Loucy (cell line): ENCODE data around the gene SRPRB.
A peak's percentile ranks its signal among the peaks of the same experiment; 100 is the strongest.

Experiments
- H2AFZ ChIP-seq: fragments of 200-600 bp; sonication (generic); 2 replicates; pipeline ENCODE4 v1.6.0; 2016; ENCODE audit warnings: antibody characterized with exemption, mild to moderate bottlenecking, low read length, moderate library complexity
- H3F3A ChIP-seq: fragments of 200-600 bp; 2 replicates; pipeline ENCODE4 v1.6.0; 2016; ENCODE audit warnings: antibody characterized with exemption, low read depth, mild to moderate bottlenecking
- H3K27me3 ChIP-seq: fragments of 200-600 bp; sonication (generic); 2 replicates; pipeline ENCODE4 v1.6.1; 2014; ENCODE audit warnings: low read length, mild to moderate bottlenecking; ENCODE audit not compliant: insufficient read depth, poor library complexity, severe bottlenecking
- H3K36me3 ChIP-seq: fragments of 200-600 bp; sonication (generic); 2 replicates; pipeline ENCODE4 v1.6.1; 2016; ENCODE audit warnings: low read length; ENCODE audit not compliant: insufficient read depth
- H3K4me1 ChIP-seq: fragments of 200-600 bp; sonication (generic); 2 replicates; pipeline ENCODE4 v1.5.1; 2014; ENCODE audit warnings: low read length, mild to moderate bottlenecking; ENCODE audit not compliant: insufficient read depth, poor library complexity, severe bottlenecking
- H3K4me2 ChIP-seq: fragments of 200-600 bp; sonication (generic); 2 replicates; pipeline ENCODE4 v1.6.0; 2014; ENCODE audit warnings: antibody characterized with exemption, low read length, low read depth, mild to moderate bottlenecking; ENCODE audit not compliant: poor library complexity, severe bottlenecking
- H3K4me3 ChIP-seq: fragments of 200-600 bp; sonication (generic); 2 replicates; pipeline ENCODE4 v1.5.1; 2014; ENCODE audit warnings: low read length, mild to moderate bottlenecking, mixed read lengths; ENCODE audit not compliant: poor library complexity, severe bottlenecking
- H3K79me2 ChIP-seq: fragments of 200-600 bp; sonication (generic); 2 replicates; pipeline ENCODE4 v1.6.1; 2014; ENCODE audit warnings: low read length; ENCODE audit not compliant: insufficient read depth
- H3K9ac ChIP-seq: fragments of 200-600 bp; sonication (generic); 2 replicates; pipeline ENCODE4 v1.6.0; 2014; ENCODE audit warnings: mild to moderate bottlenecking, low read depth, low read length, moderate library complexity; ENCODE audit not compliant: poor library complexity, severe bottlenecking
- H3K9me2 ChIP-seq: fragments of 200-600 bp; sonication (generic); replicated peaks from 2 replicates; pipeline ENCODE4 v1.6.1; 2016; ENCODE audit warnings: low read depth, low read length, mixed read lengths
- H3K9me3 ChIP-seq: fragments of 200-600 bp; sonication (generic); 2 replicates; pipeline ENCODE4 v1.6.1; 2014; ENCODE audit warnings: mild to moderate bottlenecking, antibody characterized with exemption, low read length, low read depth; ENCODE audit not compliant: insufficient read depth
- H4K20me1 ChIP-seq: fragments of 200-600 bp; sonication (generic); 2 replicates; pipeline ENCODE4 v1.6.0; 2014; ENCODE audit warnings: antibody characterized with exemption, low read length, mild to moderate bottlenecking; ENCODE audit not compliant: insufficient read depth, poor library complexity, severe bottlenecking
- CTCF ChIP-seq: fragments of 200-600 bp; sonication (generic); conservative IDR thresholded peaks from 2 replicates; pipeline ENCODE4 v1.5.1; 2014; ENCODE audit warnings: mild to moderate bottlenecking, antibody characterized with exemption, low read length
- EZH2phosphoT487 ChIP-seq: fragments of 200-600 bp; IDR thresholded peaks from 2 replicates; pipeline ENCODE4 v1.6.1; 2018; ENCODE audit warnings: antibody characterized with exemption, mild to moderate bottlenecking, moderate library complexity, borderline replicate concordance

SRPRB gene

DNA sequence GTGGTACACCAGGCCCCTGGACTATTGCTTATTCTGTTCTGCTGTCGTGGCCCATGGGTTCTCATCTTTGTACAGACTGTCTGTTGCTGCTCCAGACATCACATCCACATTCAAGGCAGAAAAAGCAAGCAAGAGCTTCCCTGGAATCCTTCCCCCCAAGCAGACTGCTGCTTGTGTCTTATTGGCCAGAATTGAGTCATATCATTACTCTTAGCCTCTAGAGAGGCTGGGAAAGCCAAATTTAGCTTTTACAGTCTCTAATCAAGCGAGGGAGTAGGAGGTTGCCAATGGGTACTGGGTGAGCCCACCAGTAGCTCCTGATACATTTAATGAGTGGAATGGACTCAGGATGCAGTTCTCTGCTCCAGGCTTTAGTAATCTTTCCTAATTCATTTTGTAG lies 50.7 kb downstream of the SRPRB start:
- no peak overlapping the region for H2AFZ ChIP-seq
- TF ChIP-seq CTCF, result no peak
- no peak for TF ChIP-seq EZH2phosphoT487
- H4K20me1 ChIP-seq, result no peaks in the 10 kb centered on the region
- H3K36me3 ChIP-seq, result no peaks in the 10 kb centered on the region
- H3K27me3 ChIP-seq, result no peaks in the 10 kb centered on the region
- H3F3A ChIP-seq, result no peaks in the 10 kb centered on the region
- H3K9me2 ChIP-seq, result no peaks in the 10 kb centered on the region
- H3K79me2 ChIP-seq, result no peaks in the 10 kb centered on the region
- no peak overlapping the region for H3K4me3 ChIP-seq
- peaks cover 3% of the 10 kb centered on the region for H3K4me1 ChIP-seq
- H3K9me3 ChIP-seq, result no peaks in the 10 kb centered on the region
- H3K4me2 ChIP-seq, result no peak overlapping the region
- no peak overlapping the region for H3K9ac ChIP-seq

GRCh38 chr3:133857767-133858166 lies 52.2 kb downstream of the SRPRB start:
- peaks cover 3% of the 10 kb centered on the region for H3K4me1 ChIP-seq
- H3K27me3 ChIP-seq, result no peaks in the 10 kb centered on the region
- H4K20me1 ChIP-seq, result no peaks in the 10 kb centered on the region
- no peaks in the 10 kb centered on the region for H3F3A ChIP-seq
- peak overlapping the region; percentile 21 for H3K4me2 ChIP-seq
- no peak overlapping the region for H3K9ac ChIP-seq
- no peaks in the 10 kb centered on the region for H3K36me3 ChIP-seq
- H3K9me3 ChIP-seq, result no peaks in the 10 kb centered on the region
- no peaks in the 10 kb centered on the region for H3K9me2 ChIP-seq
- no peaks in the 10 kb centered on the region for H3K79me2 ChIP-seq
- H3K4me3 ChIP-seq, result no peak overlapping the region
- TF ChIP-seq EZH2phosphoT487, result no peak
- TF ChIP-seq CTCF, result no peak
- H2AFZ ChIP-seq, result peak overlapping the region; percentile 16; the same call in 1 of the 2 replicates

- Histone ChIP-seq H3K79me2 (no peaks in the 10 kb centered on the region), H3K9me2 (no peaks in the 10 kb centered on the region), H3F3A (no peaks in the 10 kb centered on the region), H2AFZ (no peak overlapping the region), H3K9ac (no peak overlapping the region), H3K27me3 (no peaks in the 10 kb centered on the region), H4K20me1 (no peaks in the 10 kb centered on the region), H3K36me3 (no peaks in the 10 kb centered on the region), H3K9me3 (no peaks in the 10 kb centered on the region), H3K4me3 (no peak overlapping the region), H3K4me1 (peaks cover 3% of the 10 kb centered on the region), H3K4me2 (no peak overlapping the region)
- TF ChIP-seq CTCF (no peak), EZH2phosphoT487 (no peak)
These were observed 54.0 kb downstream of the SRPRB start for GRCh38 chr3:133859381-133860234.
